GM23248 (cell line): ENCODE measurements around the gene TLK1. TPM values are rescaled to one million over a fixed set of nuclear protein-coding genes. Genes with fewer than 3 reads are reported as not detected.

ENCODE experiments used
- DNase-seq: peaks from one replicate; pipeline ENCODE4 v3.0.0-alpha.2; 2015
- H2AFZ ChIP-seq: fragments of 200-600 bp; sonication (generic); 2 replicates; pipeline ENCODE4 v1.6.1; 2016; ENCODE audit warnings: antibody characterized with exemption
- H3F3A ChIP-seq: fragments of 200-600 bp; sonication (generic); 2 replicates; pipeline ENCODE4 v1.6.1; 2016; ENCODE audit warnings: mild to moderate bottlenecking, antibody characterized with exemption, mixed run types; ENCODE audit not compliant: insufficient read depth
- H3K27ac ChIP-seq: fragments of 200-600 bp; sonication (generic); 2 replicates; pipeline ENCODE4 v1.5.1; 2016; ENCODE audit warnings: mild to moderate bottlenecking
- H3K27me3 ChIP-seq: fragments of 200-600 bp; sonication (generic); replicated peaks from 2 replicates; pipeline ENCODE4 v1.6.1; 2016; ENCODE audit warnings: mild to moderate bottlenecking; ENCODE audit not compliant: insufficient read depth
- H3K36me3 ChIP-seq: fragments of 200-600 bp; sonication (generic); 2 replicates; pipeline ENCODE4 v1.6.1; 2016; ENCODE audit warnings: low read depth, mild to moderate bottlenecking
- H3K4me1 ChIP-seq: fragments of 200-600 bp; sonication (generic); 2 replicates; pipeline ENCODE4 v1.6.1; 2016; ENCODE audit warnings: mild to moderate bottlenecking; ENCODE audit not compliant: insufficient read depth
- H3K4me2 ChIP-seq: fragments of 200-600 bp; sonication (generic); one replicate; pipeline ENCODE4 v1.6.1; 2016; ENCODE audit warnings: mild to moderate bottlenecking; ENCODE audit not compliant: unreplicated experiment
- H3K4me3 ChIP-seq: fragments of 200-600 bp; sonication (generic); 2 replicates; pipeline ENCODE4 v1.5.1; 2016; ENCODE audit warnings: mild to moderate bottlenecking
- H3K79me2 ChIP-seq: fragments of 200-600 bp; sonication (generic); 2 replicates; pipeline ENCODE4 v1.6.1; 2016; ENCODE audit warnings: mild to moderate bottlenecking; ENCODE audit not compliant: insufficient read depth
- H3K9ac ChIP-seq: fragments of 200-600 bp; sonication (generic); 2 replicates; pipeline ENCODE4 v1.6.1; 2016; ENCODE audit warnings: mild to moderate bottlenecking
- H3K9me2 ChIP-seq: fragments of 200-600 bp; sonication (generic); 2 replicates; pipeline ENCODE4 v1.6.1; 2016; ENCODE audit warnings: mixed run types, mild to moderate bottlenecking, moderate library complexity; ENCODE audit not compliant: insufficient read depth
- H3K9me3 ChIP-seq: fragments of 200-600 bp; sonication (generic); one replicate; pipeline ENCODE4 v1.6.1; 2017; ENCODE audit warnings: low read depth
- H4K20me1 ChIP-seq: fragments of 200-600 bp; sonication (generic); 2 replicates; pipeline ENCODE4 v1.6.0; 2016; ENCODE audit not compliant: insufficient read depth
- EZH2 ChIP-seq: fragments of 200-600 bp; sonication (generic); IDR thresholded peaks from 2 replicates; pipeline ENCODE4 v1.6.1; 2018; ENCODE audit warnings: antibody characterized with exemption, mild to moderate bottlenecking; ENCODE audit not compliant: insufficient read depth, poor library complexity, severe bottlenecking
- EZH2phosphoT487 ChIP-seq: fragments of 200-600 bp; sonication (generic); IDR thresholded peaks from 2 replicates; pipeline ENCODE4 v1.6.1; 2018; ENCODE audit warnings: antibody characterized with exemption, moderate library complexity, mild to moderate bottlenecking, low read depth; ENCODE audit not compliant: insufficient read depth
- WGBS, 2 experiments: methylation state at CpG; one replicate each; pipeline ENCODE4 v1.1.6; 2015 to 2017; ENCODE audit warnings: low lambda C conversion rate in 2 of 2, low coverage in 1 of 2; ENCODE audit errors: missing lambda C conversion rate in 2 of 2; 5-methylcytosine and 5-hydroxymethylcytosine counted together
- in situ Hi-C: fragments of 300-500 bp; cut with MboI; formaldehyde crosslinking; loops from 2 replicates; pipeline ENCODE4 v1.15.0; 2020
- polyA plus RNA-seq: library from polyadenylated mRNA; unstranded; fragments of >200 nt; fragmentation: Nextera tagmentation; extraction: Ambion mirVana; gene quantifications from 2 replicates; pipeline ENCODE4 v1.2.1, GENCODE V29; 2016
- total RNA-seq: library from RNA; depleted of rRNA; stranded (reverse); fragments of >200 nt; shearing (Covaris generic); gene quantifications from 2 replicates; pipeline ENCODE4 v1.2.3, GENCODE V29; 2014

The TLK1 gene
- total and polyA plus RNA-seq, 2 experiments from 2014 or later: 9.6 to 25.6 TPM

DNA sequence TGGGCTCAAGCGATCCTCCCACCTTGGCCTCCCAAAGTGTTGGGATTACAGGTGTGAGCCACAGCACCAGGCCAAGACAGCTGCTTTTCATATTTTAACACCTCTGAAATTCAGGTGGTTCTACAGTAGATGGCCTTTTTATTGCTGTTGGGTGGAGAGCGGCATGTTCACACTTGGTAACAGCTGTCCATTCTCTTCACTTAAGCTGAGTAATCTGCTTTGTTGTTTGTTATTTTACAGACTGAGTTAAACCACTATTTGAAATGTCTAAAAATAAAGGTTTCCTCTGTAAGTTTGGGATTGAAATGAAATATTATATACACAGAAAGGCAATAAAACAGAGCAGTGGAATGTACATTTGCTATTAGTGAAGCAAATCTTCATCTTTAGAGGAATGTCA lies 44.9 kb upstream of the TLK1 start:
- H3K27ac ChIP-seq: no peak overlapping the region
- no peaks in the 10 kb centered on the region for H4K20me1 ChIP-seq
- no peaks in the 10 kb centered on the region for H3K27me3 ChIP-seq
- no peaks in the 10 kb centered on the region for H3K4me1 ChIP-seq
- H3K4me2 ChIP-seq: no peak overlapping the region
- no peak overlapping the region for H3K4me3 ChIP-seq
- H3K9me2 ChIP-seq: no peaks in the 10 kb centered on the region
- DNase-seq: no peak
- in situ Hi-C loops: no loop called here
- H3K9me3 ChIP-seq: no peaks in the 10 kb centered on the region
- no peaks in the 10 kb centered on the region for H3F3A ChIP-seq
- WGBS, 2 experiments: 98% methylated on average over 2 of the region's 2 CpGs
- H3K79me2 ChIP-seq: no peaks in the 10 kb centered on the region
- TF ChIP-seq EZH2 (no peak), EZH2phosphoT487 (no peak)
- H3K36me3 ChIP-seq: no peaks in the 10 kb centered on the region
- no peak overlapping the region for H3K9ac ChIP-seq
- H2AFZ ChIP-seq: no peak overlapping the region

DNA sequence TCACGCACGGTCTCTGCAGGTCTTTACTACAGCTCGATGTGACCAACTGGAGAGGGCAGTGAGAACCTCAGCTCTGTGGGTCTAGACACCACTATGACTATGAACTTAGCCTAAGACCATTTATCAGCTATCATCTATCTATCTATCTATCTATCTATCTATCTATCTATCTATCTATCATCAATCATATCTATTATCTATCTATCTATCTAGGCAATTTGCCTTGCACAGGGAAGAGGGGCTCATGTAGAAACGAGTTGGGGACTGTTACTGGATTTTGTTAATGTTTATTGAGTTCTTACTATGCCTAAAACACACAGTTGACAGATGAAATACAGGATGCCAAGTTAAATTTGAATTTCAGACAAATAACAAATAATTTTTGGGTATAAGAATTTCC lies 41.1 kb upstream of the TLK1 start:
- no peak for TF ChIP-seq EZH2phosphoT487
- TF ChIP-seq EZH2: no peak
- Histone ChIP-seq H3K9me2 (no peaks in the 10 kb centered on the region), H2AFZ (no peak overlapping the region), H3F3A (no peaks in the 10 kb centered on the region), H3K4me2 (no peak overlapping the region), H3K4me1 (no peaks in the 10 kb centered on the region), H3K9me3 (no peaks in the 10 kb centered on the region), H3K4me3 (no peak overlapping the region), H3K9ac (no peak overlapping the region), H3K36me3 (no peaks in the 10 kb centered on the region), H4K20me1 (no peaks in the 10 kb centered on the region), H3K27ac (no peak overlapping the region), H3K27me3 (no peaks in the 10 kb centered on the region), H3K79me2 (no peaks in the 10 kb centered on the region)
- in situ Hi-C loops: no loop called here
- no peak for DNase-seq
- 67 to 73% methylated on average over 4 of the region's 4 CpGs for WGBS, 2 experiments

DNA sequence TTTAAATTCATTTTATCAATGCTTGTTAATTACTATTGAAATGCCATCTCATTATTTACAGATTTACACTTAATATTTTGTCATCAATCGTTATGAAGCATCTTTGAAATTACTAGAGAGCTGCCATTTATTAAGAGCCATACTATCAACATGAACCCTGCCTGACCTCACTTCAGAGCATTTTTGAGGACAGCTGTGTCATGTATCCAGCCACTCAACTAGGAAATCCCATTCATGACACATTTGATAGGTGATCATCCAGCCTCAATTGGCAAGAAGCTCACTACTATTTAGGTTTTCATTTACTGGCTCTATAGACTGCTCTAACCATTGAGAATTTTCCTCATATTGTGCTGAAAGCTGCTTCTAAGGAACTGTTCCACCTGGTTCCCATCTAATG lies 40.6 kb upstream of the TLK1 start:
- 60 to 64% methylated on average over 1 of the region's 1 CpG for WGBS, 2 experiments
- Histone ChIP-seq H3K27ac (no peak overlapping the region), H3K9ac (no peak overlapping the region), H3K36me3 (no peaks in the 10 kb centered on the region), H2AFZ (no peak overlapping the region), H3K4me2 (no peak overlapping the region), H3K4me3 (no peak overlapping the region), H3K9me3 (no peaks in the 10 kb centered on the region), H3F3A (no peaks in the 10 kb centered on the region), H4K20me1 (no peaks in the 10 kb centered on the region), H3K9me2 (no peaks in the 10 kb centered on the region), H3K79me2 (no peaks in the 10 kb centered on the region), H3K27me3 (no peaks in the 10 kb centered on the region), H3K4me1 (no peaks in the 10 kb centered on the region)
- in situ Hi-C loops: no loop called here
- no peak for DNase-seq
- TF ChIP-seq EZH2phosphoT487 (no peak), EZH2 (no peak)

DNA sequence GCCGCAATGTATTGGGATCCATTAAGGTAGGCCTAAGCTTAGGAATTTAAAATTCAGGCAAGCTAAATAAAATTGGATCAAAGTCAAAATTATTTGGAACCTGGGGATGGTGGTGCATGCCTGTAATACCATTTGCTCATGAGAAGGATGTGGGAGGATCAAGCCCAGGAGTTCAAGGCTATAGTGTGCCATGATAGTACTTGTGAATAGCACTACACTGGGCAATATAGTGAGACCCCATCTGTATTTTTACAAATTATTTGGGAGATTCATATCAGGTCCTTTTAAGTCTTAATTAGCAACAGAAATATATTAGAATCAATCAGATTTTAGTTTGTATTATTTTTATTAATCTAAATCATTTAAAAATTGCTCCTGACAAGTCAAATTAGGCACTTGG lies 39.8 kb upstream of the TLK1 start:
- 93 to 100% methylated on average over 1 of the region's 1 CpG for WGBS, 2 experiments
- in situ Hi-C loops: no loop called here
- no peak for TF ChIP-seq EZH2phosphoT487
- TF ChIP-seq EZH2: no peak

DNA sequence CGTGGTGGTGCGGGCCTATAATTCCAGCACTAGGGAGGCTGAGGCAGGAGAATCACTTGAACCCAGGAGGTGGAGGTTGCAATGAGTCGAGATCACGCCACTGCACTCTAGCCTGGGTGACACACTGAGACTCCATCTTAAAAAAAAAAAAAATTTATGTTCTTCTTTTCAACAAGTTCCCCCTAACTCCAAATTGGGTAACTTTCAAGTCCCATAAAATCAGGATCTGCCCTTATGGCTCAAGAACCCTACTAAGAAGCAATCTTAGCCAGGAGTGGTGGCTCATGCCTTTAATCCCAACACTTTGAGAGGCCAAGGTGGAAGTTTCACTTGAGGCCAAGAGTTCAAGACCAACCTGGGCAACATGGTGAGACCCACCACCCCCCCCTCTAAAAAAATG lies 30.3 kb upstream of the TLK1 start:
- no peaks in the 10 kb centered on the region for H3K36me3 ChIP-seq
- H2AFZ ChIP-seq: no peak overlapping the region
- 98% methylated on average over 4 of the region's 4 CpGs for WGBS, 2 experiments
- H3K27ac ChIP-seq: no peak overlapping the region
- no peaks in the 10 kb centered on the region for H4K20me1 ChIP-seq
- H3K4me1 ChIP-seq: peaks cover 7% of the 10 kb centered on the region
- H3K4me2 ChIP-seq: no peak overlapping the region
- TF ChIP-seq EZH2phosphoT487 (no peak), EZH2 (no peak)
- H3K9ac ChIP-seq: no peak overlapping the region
- no peak for DNase-seq
- no peaks in the 10 kb centered on the region for H3K9me3 ChIP-seq
- in situ Hi-C loops: no loop called here
- H3F3A ChIP-seq: peaks cover 6% of the 10 kb centered on the region
- no peaks in the 10 kb centered on the region for H3K9me2 ChIP-seq
- H3K4me3 ChIP-seq: no peak overlapping the region
- no peaks in the 10 kb centered on the region for H3K79me2 ChIP-seq
- no peaks in the 10 kb centered on the region for H3K27me3 ChIP-seq

More for the DNA sequence above, 39.8 kb upstream of the TLK1 start:
- Histone ChIP-seq H3K4me2 (no peak overlapping the region), H3K79me2 (no peaks in the 10 kb centered on the region), H3K27me3 (no peaks in the 10 kb centered on the region), H3F3A (no peaks in the 10 kb centered on the region), H3K9me2 (no peaks in the 10 kb centered on the region), H4K20me1 (no peaks in the 10 kb centered on the region), H2AFZ (no peak overlapping the region), H3K4me3 (no peak overlapping the region), H3K9ac (no peak overlapping the region), H3K9me3 (no peaks in the 10 kb centered on the region), H3K27ac (no peak overlapping the region), H3K4me1 (no peaks in the 10 kb centered on the region), H3K36me3 (no peaks in the 10 kb centered on the region)
- DNase-seq: no peak
